HG03108 (cell line): Measurements from ENCODE around the gene GPR161.

Source experiments
- ATAC-seq: cut with Tn5 transposase; IDR thresholded peaks from one replicate; pipeline ENCODE4 v1.9.1; 2021; ENCODE audit warnings: moderate library complexity; ENCODE audit not compliant: unreplicated experiment

GPR161 gene

DNA sequence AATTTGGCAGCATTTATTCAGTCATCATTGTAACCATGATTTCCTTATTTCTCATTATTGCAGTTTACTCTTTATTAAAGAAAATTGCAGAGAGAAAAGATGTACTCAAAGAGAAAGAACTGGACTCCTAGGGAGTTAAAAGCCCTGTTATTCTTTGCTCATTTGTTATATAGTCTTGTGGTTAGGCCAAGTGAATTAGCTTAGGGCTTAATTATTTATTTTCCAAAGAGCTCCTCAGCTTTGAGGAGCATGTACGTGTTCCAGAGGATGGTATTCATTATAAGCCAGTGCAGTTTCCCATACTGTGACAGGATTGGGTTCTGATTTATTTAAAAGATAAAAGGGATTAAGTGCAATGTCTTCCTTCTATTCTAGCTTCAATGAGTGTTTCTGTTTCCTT, 86.4 kb downstream of the GPR161 start:
- ATAC-seq: no peak

DNA sequence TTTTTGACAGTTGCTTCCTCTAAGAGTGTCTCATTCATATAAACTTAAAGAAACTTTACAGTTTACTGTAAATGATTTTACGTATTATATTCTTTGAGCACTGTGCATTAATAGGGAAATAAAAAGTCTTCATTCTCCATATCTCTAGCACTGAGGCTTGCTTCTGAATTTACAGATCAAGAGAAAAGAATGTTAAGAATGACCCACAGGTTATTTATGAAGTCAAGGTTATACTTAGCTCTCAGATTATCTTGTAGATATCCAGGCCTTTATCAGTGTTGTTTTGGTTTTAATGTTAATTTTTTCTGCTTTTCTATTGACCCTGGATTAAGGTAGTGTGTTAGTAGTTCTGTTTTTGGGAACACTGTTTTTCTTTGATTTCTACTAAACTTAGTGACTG, 91.4 kb downstream of the GPR161 start:
- ATAC-seq: no peak

DNA sequence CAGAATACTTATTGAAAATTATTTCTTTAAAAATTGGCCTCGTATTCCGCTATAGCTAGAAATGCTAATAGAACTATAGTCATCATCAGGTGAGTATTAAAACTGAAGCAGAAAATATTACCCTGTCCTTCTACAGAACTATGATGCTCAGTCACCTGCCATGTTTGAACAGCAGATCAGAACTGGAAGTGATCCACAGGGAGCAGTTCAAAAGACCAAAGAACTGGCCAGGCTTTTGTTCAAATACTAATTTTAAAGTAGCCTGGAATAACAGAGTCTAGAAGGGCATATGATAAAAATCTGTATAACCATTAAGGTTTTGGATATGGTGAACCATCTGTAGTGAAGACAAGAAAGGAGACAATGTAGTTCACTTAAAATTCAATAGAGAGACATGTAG, 94.4 kb downstream of the GPR161 start:
- ATAC-seq: no peak

DNA sequence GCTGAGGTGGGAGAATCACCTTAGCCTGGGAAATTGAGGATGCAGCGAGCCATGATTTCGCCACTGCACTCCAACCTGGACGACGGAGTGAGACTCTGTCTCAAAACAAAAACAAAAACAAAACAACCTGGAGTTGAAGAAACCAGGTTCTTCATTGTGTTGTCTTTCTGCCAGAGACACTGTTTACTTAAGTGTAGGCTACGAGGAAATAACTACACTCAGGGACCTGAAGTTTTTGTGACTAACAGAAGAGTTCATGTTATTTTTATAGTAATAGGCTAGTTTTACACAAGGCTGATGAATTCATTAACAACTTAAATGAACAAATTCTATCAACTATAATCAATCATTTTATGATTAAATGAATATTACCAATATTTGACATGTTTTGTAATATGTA, 101.4 kb downstream of the GPR161 start:
- ATAC-seq: no peak

DNA sequence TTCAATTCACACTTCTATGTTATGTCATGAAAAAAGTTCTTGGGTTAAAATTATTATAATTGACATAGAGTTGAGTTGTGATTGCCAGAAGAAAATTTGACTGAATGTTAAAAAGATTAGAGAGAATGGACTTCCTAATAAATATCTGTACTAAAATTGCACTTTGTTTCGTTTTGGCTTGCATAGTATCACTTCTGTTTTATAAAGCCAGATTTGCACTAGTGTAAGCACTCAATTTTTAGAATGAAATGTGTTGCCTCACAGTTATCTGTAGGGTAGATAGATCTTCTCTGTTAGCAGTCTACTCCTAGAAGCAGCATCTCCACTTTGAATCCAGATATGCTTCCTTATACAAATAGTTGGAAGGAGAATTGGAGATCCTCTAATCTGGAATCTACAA, 104.7 kb downstream of the GPR161 start:
- no peak for ATAC-seq

DNA sequence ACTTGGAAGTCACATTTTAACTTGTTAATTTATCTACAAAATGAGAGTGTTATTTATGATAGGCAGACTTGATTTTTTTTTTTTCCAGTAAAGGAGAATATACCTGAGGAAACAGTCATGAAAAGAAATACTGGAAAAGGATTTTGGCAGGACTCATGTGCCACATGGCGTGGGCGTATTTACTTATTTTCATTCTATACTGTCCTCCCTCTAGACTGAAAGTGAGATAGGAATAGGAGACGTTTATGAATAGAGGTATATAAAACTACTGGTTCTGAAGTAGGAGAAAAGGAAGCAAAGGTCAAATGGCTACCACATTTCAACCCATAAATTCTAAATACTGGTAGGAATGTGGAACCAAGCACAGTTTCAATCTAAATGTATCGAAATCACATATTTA, 105.1 kb downstream of the GPR161 start:
- no peak for ATAC-seq

DNA sequence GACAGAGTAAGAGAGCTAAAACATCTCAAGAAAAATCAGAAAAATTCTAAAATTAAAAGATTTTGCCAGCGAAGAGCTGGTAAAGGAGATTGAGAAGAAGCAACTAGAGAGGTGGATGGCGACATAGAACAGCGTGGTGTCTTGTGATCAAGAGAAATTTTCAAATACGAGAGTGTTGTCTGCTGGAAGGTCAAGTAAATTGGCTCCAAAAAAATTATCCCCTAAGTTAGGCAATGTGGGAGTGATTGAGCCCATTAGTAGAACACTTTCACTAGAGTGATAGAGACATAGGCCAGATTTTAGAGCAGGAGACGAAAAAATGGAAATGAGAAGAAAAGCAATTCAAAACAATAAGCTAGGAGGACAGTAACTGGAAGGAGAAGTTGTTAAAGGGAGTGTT, 105.5 kb downstream of the GPR161 start:
- ATAC-seq: no peak
